HCT116 (cell line): Measurements from ENCODE around the gene PRELP. TPM values are rescaled to one million over a fixed set of nuclear protein-coding genes. Genes with fewer than 3 reads are reported as not detected.

Experiments
- ATAC-seq: fragments of 200-7000 bp; cut with Tn5 transposase; 2 replicates; pipeline ENCODE4 v1.9.1; 2020; ENCODE audit warnings: mild to moderate bottlenecking, moderate library complexity
- BruUV-seq: library from RNA; stranded (reverse); fragments of 400-500 nt; replicated peaks from 2 replicates; lab custom pipeline; 2021; lab: Mats Ljungman, UMichigan
- CTCF ChIA-PET: fragments of 300-600 bp; sonication (Branson Sonifier 250); formaldehyde crosslinking; loops from one replicate; lab custom pipeline; 2021; ENCODE audit warnings: antibody characterized with exemption; lab: Charles Lee
- POLR2A ChIA-PET: fragments of 300-600, 350-600 bp; sonication (Branson Sonifier 250); formaldehyde crosslinking; loops from one replicate; lab custom pipeline; 2021; ENCODE audit warnings: antibody characterized with exemption; lab: Charles Lee
- RAD21 ChIA-PET, 2 experiments: fragments of 300-600 bp; sonication (Branson Sonifier 250); formaldehyde crosslinking; loops; one replicate each; lab custom pipeline; 2023; ENCODE audit warnings: low total read pairs in 2 of 2; ENCODE audit not compliant: uncharacterized antibody in 2 of 2, unreplicated experiment in 2 of 2, low non-redundant PET in 1 of 2; lab: Charles Lee
- DNase-seq: peaks from one replicate; pipeline ENCODE4 v3.0.0-alpha.2; 2010; ENCODE audit warnings: low read depth, low spot score
- H2AFZ ChIP-seq: fragments of 200-600 bp; shearing (Covaris generic), sonication (generic); 2 replicates; pipeline ENCODE4 v1.6.1; 2017; ENCODE audit warnings: low read depth, mixed run types, mixed read lengths, antibody characterized with exemption, low read length; ENCODE audit not compliant: poor library complexity, severe bottlenecking
- H3K27ac ChIP-seq: 2 replicates; pipeline ENCODE4 v1.5.1; 2012; ENCODE audit warnings: low read depth, low read length
- H3K27me3 ChIP-seq: fragments of 200-600 bp; sonication (generic); 2 replicates; pipeline ENCODE4 v1.6.1; 2016; ENCODE audit warnings: mixed run types, low read length, mixed read lengths; ENCODE audit not compliant: insufficient read depth
- H3K36me3 ChIP-seq, 2 experiments: fragments of 200-500 bp in 1 of 2; fragments of 200-600 bp in 1 of 2; sonication (Bioruptor generic) in 1 of 2; sonication (generic) in 1 of 2; 2 replicates each; pipeline versions ENCODE4 v1.5.1 to v1.6.1; 2014 to 2016; ENCODE audit warnings: low read length in 2 of 2, inconsistent platforms in 1 of 2, mixed read lengths in 1 of 2, mixed run types in 1 of 2; ENCODE audit not compliant: insufficient read depth in 2 of 2, control insufficient read depth in 1 of 2
- H3K4me1 ChIP-seq, 2 experiments: fragments of 200-600 bp in 1 of 2; sonication (generic) in 1 of 2; 2 replicates each; pipeline versions ENCODE4 v1.5.1 to v1.6.1; 2012 to 2017; ENCODE audit warnings: low read length in 2 of 2, inconsistent platforms in 1 of 2, mild to moderate bottlenecking in 1 of 2, mixed read lengths in 1 of 2, mixed run types in 1 of 2, moderate library complexity in 1 of 2; ENCODE audit not compliant: insufficient read depth in 2 of 2, control insufficient read depth in 1 of 2
- H3K4me2 ChIP-seq: fragments of 200-600 bp; sonication (generic); 2 replicates; pipeline ENCODE4 v1.6.1; 2017; ENCODE audit warnings: mixed run types, low read length, mixed read lengths
- H3K4me3 ChIP-seq, 2 experiments: fragments of 200-600 bp in 1 of 2; sonication (generic) in 1 of 2; replicated peaks in 1 of 2; 2 replicates each; pipeline ENCODE4 v1.5.1; 2011 to 2016; ENCODE audit warnings: low read length in 2 of 2, control low read depth in 1 of 2, low read depth in 1 of 2, mild to moderate bottlenecking in 1 of 2, mixed read lengths in 1 of 2, mixed run types in 1 of 2
- H3K79me2 ChIP-seq: fragments of 200-600 bp; sonication (generic); 2 replicates; pipeline ENCODE4 v1.6.1; 2017; ENCODE audit warnings: mild to moderate bottlenecking, mixed run types, low read length, moderate library complexity, mixed read lengths; ENCODE audit not compliant: insufficient read depth
- H3K9ac ChIP-seq: fragments of 200-600 bp; sonication (generic); 2 replicates; pipeline ENCODE4 v1.6.1; 2016; ENCODE audit warnings: low read length, mixed read lengths
- H3K9me2 ChIP-seq: fragments of 200-600 bp; sonication (generic), shearing (Covaris generic); 2 replicates; pipeline ENCODE4 v1.6.1; 2017; ENCODE audit warnings: mixed run types, mild to moderate bottlenecking, moderate library complexity; ENCODE audit not compliant: insufficient read depth
- H3K9me3 ChIP-seq, 2 experiments: fragments of 200-500 bp in 1 of 2; fragments of 200-600 bp in 1 of 2; sonication (Bioruptor generic) in 1 of 2; sonication (generic) in 1 of 2; 2 replicates each; pipeline ENCODE4 v1.6.1; 2014 to 2017; ENCODE audit warnings: low read length in 2 of 2, mixed read lengths in 2 of 2, inconsistent platforms in 1 of 2, low read depth in 1 of 2, mild to moderate bottlenecking in 1 of 2, mixed run types in 1 of 2, moderate library complexity in 1 of 2; ENCODE audit not compliant: control insufficient read depth in 1 of 2, insufficient read depth in 1 of 2
- H4K20me1 ChIP-seq: fragments of 200-600 bp; sonication (generic), shearing (Covaris generic); 2 replicates; pipeline ENCODE4 v1.6.1; 2017; ENCODE audit warnings: mixed run types, mild to moderate bottlenecking, moderate library complexity; ENCODE audit not compliant: insufficient read depth
- CEBPB ChIP-seq: IDR thresholded peaks from 2 replicates; pipeline ENCODE4 v1.6.1; 2012; ENCODE audit warnings: low read depth
- EGR1 ChIP-seq: IDR thresholded peaks from 2 replicates; pipeline ENCODE4 v1.6.1; 2012; ENCODE audit warnings: low read depth
- EZH2phosphoT487 ChIP-seq: fragments of 200-600 bp; IDR thresholded peaks from 2 replicates; pipeline ENCODE4 v1.6.1; 2018; ENCODE audit warnings: antibody characterized with exemption, borderline replicate concordance
- FOSL1 ChIP-seq: IDR thresholded peaks from 2 replicates; pipeline ENCODE4 v1.6.1; 2012; ENCODE audit warnings: low read depth
- MAX ChIP-seq: IDR thresholded peaks from 2 replicates; pipeline ENCODE4 v1.6.1; 2012
- POLR2A ChIP-seq: IDR thresholded peaks from 2 replicates; pipeline ENCODE4 v1.7.0; 2011; ENCODE audit warnings: borderline replicate concordance; ENCODE audit not compliant: insufficient read depth, insufficient read length; ENCODE audit errors: extremely low read depth
- POLR2AphosphoS5 ChIP-seq: IDR thresholded peaks from 2 replicates; pipeline ENCODE4 v1.6.1; 2011; ENCODE audit warnings: mild to moderate bottlenecking, low read depth, low read length, moderate library complexity
- RAD21 ChIP-seq: IDR thresholded peaks from 2 replicates; pipeline ENCODE4 v1.6.1; 2012; ENCODE audit warnings: low read depth, mild to moderate bottlenecking
- SIN3A ChIP-seq: IDR thresholded peaks from 2 replicates; pipeline ENCODE4 v1.6.1; 2012; ENCODE audit warnings: low read depth
- TCF7L2 ChIP-seq: IDR thresholded peaks from 2 replicates; pipeline ENCODE4 v1.7.0; 2011; ENCODE audit warnings: borderline replicate concordance, inconsistent platforms; ENCODE audit not compliant: insufficient read depth, insufficient read length; ENCODE audit errors: extremely low read depth
- YY1 ChIP-seq: IDR thresholded peaks from 2 replicates; pipeline ENCODE4 v1.6.1; 2011; ENCODE audit warnings: low read length, low read depth, moderate library complexity, mild to moderate bottlenecking; ENCODE audit not compliant: insufficient replicate concordance; ENCODE audit errors: extremely low read depth
- ZFX ChIP-seq: fragments of 450-650 bp; IDR thresholded peaks from 2 replicates; pipeline ENCODE4 v1.6.1; 2017
- ZNF274 ChIP-seq: fragments of 200-500 bp; sonication (Bioruptor generic); IDR thresholded peaks from 2 replicates; pipeline ENCODE4 v1.6.1; 2014; ENCODE audit warnings: mild to moderate bottlenecking, low read depth, low read length, inconsistent platforms
- intact Hi-C: fragments of 100-400 bp; cut with micrococcal nuclease; formaldehyde crosslinking; loops from 2 replicates; pipeline ENCODE4 v1.10.0; 2022
- total RNA-seq: library from RNA; stranded (reverse); gene quantifications from one replicate; pipeline ENCODE4 v1.2.1, GENCODE V29; 2021; ENCODE audit not compliant: unreplicated experiment
- TF ChIP-seq, protein P1 (sequence below): IDR thresholded peaks from 2 replicates; pipeline ENCODE4 v1.6.1; 2012

The PRELP gene
- total RNA-seq, 1 experiment from 2014 or later, result 0.10 TPM

DNA sequence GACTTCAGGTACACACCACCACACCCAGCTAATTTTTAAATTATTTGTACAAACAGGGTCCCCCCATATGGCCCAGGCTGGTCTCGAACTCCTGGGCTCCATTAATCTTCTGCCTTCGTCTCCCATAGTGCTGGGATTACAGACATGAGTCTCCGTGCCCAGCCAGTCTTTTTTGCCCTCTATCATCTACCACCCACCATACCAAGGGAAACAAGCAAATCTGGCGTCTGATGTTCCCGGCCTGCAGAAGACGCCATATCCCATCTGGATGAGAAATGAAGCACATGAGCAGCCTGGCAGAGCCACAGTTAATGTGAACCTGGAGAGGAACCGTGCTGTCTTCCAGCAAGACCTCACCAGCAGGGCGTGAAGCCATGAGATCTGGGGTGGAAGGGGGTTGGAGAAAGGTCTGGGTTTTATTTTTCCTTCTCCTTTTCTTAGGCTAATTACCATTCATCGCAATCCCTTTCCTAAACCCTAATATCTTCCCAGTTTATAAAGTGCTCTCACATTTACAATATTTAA, 1.8 kb upstream of the PRELP start:
- Histone ChIP-seq H3K79me2 (no peaks in the 10 kb centered on the region), H3K9ac (no peak overlapping the region), H2AFZ (no peak overlapping the region), H3K9me2 (no peaks in the 10 kb centered on the region), H4K20me1 (no peaks in the 10 kb centered on the region), H3K4me2 (no peak overlapping the region), H3K27me3 (peaks cover 24% of the 10 kb centered on the region), H3K9me3 (no peaks in the 10 kb centered on the region), H3K4me1 (0 out of 4 replicates have a peak, but pooled peaks cover 0 to 3% of the 10 kb centered on the region in 2 experiments), H3K27ac (no peak overlapping the region)
- DNase-seq (no peak), ATAC-seq (no peak)
- POLR2A ChIA-PET, result no interaction called here
- no TSS peak for BruUV-seq
- intact Hi-C loops, result no loop called here
- CTCF ChIA-PET, result no interaction called here
- RAD21 ChIA-PET, result no interaction called here
- no peak for TF ChIP-seq ZNF274
- no peak for TF ChIP-seq CEBPB
- no peak for TF ChIP-seq FOSL1
- TF ChIP-seq EZH2phosphoT487, result no peak
- no peak for TF ChIP-seq YY1
- no peak for TF ChIP-seq ZFX
- TF ChIP-seq SIN3A, result no peak
- TF ChIP-seq, protein P1, sequence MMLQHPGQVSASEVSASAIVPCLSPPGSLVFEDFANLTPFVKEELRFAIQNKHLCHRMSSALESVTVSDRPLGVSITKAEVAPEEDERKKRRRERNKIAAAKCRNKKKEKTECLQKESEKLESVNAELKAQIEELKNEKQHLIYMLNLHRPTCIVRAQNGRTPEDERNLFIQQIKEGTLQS, result no peak
- TF ChIP-seq TCF7L2, result no peak
- TF ChIP-seq RAD21, result no peak
- TF ChIP-seq EGR1, result no peak
- TF ChIP-seq POLR2A, result no peak
- TF ChIP-seq POLR2AphosphoS5, result no peak
- no peak for TF ChIP-seq MAX
- TF ChIP-seq, all 23 proteins: peak for 0
- Histone ChIP-seq H3K4me3 (no peak overlapping the region), H3K36me3 (no peaks in the 10 kb centered on the region)
